HG02678 (cell line): ENCODE results near the gene NUP98.

Experiments used
- ATAC-seq: cut with Tn5 transposase; IDR thresholded peaks from one replicate; pipeline ENCODE4 v1.9.1; 2021; ENCODE audit warnings: mild to moderate bottlenecking, moderate library complexity; ENCODE audit not compliant: unreplicated experiment

NUP98 gene

GRCh38 chr11:3738723-3739122 lies 58.6 kb downstream of the NUP98 start:
- ATAC-seq = no peak

- ATAC-seq = no peak
These were observed 59.1 kb downstream of the NUP98 start for GRCh38 chr11:3738241-3738640.

DNA sequence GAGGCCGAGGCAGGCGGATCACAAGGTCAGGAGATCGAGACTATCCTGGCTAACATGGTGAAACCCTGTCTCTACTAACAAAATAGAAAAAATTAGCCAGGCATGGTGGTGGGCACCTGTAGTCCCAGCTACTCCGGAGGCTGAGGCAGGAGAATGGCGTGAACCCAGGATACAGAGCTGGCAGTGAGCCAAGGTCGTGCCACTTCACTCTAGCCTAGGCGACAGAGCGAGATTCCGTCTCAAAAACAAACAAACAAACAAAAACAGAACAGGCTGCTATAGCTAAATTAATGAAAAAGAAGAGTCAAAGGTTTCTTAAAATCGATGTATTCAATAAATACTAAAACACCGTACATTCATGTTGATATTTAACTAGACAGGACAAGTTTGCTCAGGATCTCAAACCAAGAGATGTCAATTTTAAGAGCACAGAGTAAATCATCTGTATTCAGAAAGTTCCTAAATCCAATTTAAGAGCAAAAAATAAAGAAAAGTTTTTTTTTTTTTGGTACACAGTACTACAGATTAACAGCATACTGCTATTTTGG lies 59.9 kb downstream of the NUP98 start:
- no peak for ATAC-seq

DNA sequence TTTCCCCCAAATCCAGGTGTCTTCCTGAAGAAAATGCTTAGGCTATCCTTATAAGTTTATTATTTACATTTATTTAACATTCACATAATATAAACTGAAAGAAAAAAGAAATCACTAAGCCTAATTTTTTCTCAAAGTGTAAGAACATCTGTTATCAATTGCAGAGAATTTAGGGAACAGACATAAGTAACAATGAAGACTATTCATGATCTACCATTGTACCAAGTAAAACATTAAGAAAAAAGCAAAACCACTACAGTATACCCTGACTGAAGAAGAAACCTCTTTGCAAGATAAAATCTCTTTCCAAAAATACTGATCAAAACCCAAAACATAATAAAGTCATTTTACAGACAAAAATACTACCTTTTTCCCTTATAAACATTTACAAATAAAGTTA lies 60.5 kb downstream of the NUP98 start:
- ATAC-seq = no peak

DNA sequence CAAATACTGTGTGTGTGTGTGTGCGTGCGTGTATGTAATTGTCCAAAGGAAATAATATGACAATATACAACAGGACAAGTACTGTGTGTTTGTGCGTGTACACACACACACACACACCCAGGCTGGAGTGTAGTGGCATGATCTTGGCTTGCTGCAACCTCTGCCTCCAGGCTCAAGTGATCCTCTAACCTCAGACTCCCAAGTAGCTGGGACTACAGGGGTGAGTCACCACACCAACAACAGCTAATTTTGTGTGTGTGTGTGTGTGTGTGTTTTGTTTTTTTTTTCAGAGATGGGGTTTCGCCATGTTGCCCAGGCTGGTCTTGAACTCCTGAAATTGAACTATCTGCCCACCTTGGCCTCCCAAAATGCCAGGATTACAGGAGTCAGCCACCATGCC lies 61.5 kb downstream of the NUP98 start:
- ATAC-seq = no peak

DNA sequence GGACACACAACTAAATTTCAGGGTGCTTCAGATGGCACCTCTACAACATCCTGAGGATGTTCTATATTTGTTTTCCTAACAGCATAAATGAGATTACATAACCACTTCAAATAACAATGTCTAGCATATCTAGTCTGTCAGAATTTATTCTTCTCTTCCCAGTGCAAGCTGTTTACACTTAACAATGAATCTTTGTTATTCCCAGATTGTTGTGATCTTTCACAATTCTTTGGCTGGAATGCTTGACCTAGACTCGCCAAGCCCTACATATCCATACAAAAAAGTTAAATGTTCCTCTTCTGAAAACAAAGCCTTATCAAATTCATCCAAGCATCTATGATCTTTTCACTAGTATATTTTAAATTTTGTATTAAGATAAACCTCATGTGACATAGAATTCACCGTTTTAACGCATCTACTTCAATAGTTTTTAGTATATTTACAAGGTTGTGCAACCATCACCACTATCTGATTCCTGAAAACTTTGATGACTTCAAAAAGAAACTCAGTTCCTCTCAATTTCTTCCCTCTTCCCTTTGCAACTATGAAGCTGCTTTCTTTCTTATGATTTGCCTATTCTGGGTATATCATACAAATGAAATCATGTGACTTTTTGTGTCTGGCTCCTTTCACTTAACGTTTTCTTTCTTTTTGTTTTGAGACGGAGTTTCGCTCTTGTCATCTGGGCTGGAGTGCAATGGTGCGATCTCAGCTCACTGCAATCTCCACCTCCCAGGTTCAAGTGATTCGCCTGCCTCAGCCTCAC lies 64.5 kb downstream of the NUP98 start:
- ATAC-seq = no peak

DNA sequence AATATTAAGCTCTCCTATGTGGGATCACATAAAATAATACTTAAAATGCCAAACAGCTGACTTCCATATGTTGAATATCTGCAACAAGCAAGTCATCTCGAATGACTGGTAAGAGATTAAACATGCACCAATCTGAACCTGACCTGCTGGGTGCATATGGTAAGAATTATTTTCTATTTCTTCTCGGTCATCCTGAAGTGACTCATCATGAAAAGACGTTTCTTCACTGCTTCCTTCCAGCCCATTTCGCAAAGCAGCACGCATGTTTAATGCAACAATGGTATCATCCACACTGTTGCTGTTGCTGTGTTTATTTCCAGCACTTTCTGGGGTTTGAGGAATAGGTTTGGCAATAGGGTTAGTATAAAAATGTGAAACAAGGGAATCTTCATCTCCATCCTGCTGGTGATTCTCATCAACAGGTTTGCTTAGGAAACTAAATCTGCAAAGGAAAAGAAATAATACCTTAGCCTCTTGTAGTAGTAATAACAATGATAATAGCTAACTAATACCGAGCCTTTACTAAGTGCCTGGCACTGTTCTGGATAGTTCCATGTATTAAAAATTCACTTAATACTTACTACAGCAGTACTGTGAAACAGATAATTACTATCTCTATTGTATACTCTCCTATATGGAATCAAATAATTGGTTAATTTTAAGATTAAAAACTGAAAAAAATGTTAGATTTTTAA lies 74.2 kb downstream of the NUP98 start:
- no peak for ATAC-seq

GRCh38 chr11:3722100-3722499 lies 75.3 kb downstream of the NUP98 start:
- no peak for ATAC-seq

- no peak for ATAC-seq
These were observed 76.4 kb downstream of the NUP98 start for GRCh38 chr11:3720997-3721396.

- ATAC-seq = no peak
These were observed 85.1 kb downstream of the NUP98 start for GRCh38 chr11:3712274-3712673.

GRCh38 chr11:3710485-3711259 lies 86.7 kb downstream of the NUP98 start:
- ATAC-seq = no peak

DNA sequence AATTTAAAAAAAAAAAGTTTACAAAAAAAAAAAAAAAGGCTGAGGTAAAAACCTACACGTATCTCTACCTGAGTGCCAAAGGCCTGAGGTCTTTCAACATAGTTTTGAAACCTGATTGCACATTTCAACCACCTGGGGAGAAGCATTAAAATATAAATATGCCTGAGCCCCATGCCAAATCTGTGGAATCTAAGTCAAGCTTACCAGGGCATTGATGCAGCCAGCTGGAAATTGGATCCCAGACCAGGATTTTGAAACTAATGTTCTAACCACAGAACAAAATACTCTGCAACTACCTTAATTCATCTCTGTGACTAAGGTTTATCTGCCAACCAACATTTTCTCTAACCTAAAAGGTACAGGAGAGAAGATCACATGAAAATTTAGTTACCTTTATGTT lies 87.4 kb downstream of the NUP98 start:
- no peak for ATAC-seq

- ATAC-seq = no peak
These were observed 90.2 kb downstream of the NUP98 start for GRCh38 chr11:3707176-3707575.

- no peak for ATAC-seq
These were observed 94.0 kb downstream of the NUP98 start for GRCh38 chr11:3703383-3703782.

DNA sequence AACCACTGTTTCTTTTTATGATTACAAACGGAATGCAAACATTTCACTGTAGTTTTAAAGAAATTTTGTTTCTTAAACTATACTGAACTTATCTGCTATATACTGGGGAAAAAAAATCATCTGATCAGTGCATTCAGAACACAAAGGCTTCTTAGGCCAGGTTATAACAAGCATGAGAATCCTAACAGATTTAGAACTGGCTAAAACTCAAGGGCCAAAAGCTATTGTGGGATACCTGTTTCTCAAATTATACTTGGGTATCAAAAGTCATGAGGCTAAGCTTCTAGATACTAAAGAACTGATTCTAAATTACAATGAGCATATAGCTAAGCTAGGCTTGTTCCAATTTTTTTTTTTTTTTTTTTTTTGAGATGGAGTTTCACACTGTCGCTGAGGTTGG lies 96.4 kb downstream of the NUP98 start:
- no peak for ATAC-seq

- ATAC-seq = no peak
These were observed 96.9 kb downstream of the NUP98 start for GRCh38 chr11:3700410-3700809.

DNA sequence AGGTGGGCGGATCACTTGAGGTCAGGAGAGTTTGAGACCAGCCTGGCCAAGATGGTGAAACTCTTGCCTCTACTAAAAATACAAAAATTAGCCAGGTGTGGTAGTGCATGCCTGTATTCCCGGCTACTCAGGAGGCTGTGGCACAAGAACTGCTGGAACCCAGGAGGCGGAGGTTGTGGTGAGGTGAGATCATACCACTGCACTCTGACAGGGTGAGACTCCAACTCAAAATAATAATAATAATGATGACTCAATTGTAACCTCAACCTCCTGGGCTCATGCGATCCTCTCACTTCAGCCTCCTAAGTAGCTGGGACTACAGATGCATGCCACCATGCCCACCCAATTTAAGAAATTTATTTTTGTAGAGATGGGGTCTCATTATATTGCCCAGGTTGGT lies 110.6 kb downstream of the NUP98 start:
- ATAC-seq = no peak

DNA sequence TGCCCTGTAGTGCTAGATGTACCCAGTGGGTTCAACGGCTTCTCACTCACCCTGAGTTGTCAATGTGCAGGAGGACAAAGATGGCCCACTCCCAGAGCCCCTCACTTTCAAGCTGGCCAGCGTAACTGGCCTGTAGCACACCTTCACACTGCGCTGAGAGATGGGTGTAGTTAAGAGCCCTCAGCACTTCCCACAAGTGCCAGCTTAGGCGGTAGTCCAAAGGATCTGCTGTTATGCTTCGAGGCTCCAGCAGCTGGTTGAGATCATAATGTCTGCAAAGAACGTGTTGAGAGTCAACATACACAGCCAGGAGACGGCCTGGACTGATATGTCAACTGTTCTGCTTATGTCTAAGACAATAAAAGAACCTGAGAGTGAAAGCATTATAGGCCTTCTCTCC lies 111.4 kb downstream of the NUP98 start:
- ATAC-seq = no peak

DNA sequence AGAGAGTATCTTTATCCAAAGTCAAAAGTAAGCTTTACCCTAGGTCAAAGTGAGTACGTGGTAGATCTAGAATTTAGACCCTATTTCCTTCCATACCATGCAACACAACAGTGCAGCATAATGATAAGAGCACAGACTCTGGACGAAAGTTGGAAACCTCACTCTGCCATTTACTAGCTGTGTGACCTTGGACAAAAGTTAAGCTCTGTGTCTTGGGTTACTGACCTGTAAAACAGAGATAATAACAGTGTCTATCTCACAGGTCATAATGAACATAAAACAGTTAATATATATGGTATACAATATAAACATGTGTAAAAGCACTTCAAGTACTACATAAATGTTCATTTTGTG lies 112.6 kb downstream of the NUP98 start:
- ATAC-seq = no peak

- ATAC-seq = no peak
These were observed 113.1 kb downstream of the NUP98 start for GRCh38 chr11:3684129-3684818.

GRCh38 chr11:3683039-3683438 lies 114.3 kb downstream of the NUP98 start:
- no peak for ATAC-seq
